CMK (cell line): Measurements from ENCODE around the gene NPTX1.

Experiments
- DNase-seq: peaks from one replicate; pipeline ENCODE4 v3.0.0-alpha.2; 2010; ENCODE audit warnings: low read depth

The NPTX1 gene

GRCh38 chr17:80443916-80444643, 32.3 kb downstream of the NPTX1 start:
- DNase-seq = no peak

DNA sequence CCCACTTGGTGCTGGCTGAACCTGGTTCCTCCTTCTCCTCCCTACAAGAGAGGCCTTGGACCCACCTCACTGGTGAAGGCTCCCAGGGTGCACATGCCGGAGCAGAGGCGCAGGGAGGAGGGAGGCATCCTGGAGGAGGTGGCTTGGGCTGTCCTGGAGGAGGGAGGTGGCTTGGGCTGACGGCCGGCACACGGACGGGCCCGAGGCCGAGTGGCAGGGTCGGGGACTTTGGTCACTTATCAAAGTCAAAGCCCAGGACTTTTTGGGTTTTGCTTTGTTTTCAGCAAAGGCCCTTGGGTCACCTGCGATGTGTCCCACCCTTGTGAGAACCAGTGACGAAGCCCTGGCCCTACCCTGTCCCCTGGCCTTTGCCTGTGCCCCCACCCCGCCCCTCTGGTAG, 32.9 kb downstream of the NPTX1 start:
- DNase-seq = no peak

GRCh38 chr17:80442764-80443163, 33.6 kb downstream of the NPTX1 start:
- no peak for DNase-seq

- DNase-seq = no peak
Observed at GRCh38 chr17:80442323-80442659, 34.1 kb downstream of the NPTX1 start.

DNA sequence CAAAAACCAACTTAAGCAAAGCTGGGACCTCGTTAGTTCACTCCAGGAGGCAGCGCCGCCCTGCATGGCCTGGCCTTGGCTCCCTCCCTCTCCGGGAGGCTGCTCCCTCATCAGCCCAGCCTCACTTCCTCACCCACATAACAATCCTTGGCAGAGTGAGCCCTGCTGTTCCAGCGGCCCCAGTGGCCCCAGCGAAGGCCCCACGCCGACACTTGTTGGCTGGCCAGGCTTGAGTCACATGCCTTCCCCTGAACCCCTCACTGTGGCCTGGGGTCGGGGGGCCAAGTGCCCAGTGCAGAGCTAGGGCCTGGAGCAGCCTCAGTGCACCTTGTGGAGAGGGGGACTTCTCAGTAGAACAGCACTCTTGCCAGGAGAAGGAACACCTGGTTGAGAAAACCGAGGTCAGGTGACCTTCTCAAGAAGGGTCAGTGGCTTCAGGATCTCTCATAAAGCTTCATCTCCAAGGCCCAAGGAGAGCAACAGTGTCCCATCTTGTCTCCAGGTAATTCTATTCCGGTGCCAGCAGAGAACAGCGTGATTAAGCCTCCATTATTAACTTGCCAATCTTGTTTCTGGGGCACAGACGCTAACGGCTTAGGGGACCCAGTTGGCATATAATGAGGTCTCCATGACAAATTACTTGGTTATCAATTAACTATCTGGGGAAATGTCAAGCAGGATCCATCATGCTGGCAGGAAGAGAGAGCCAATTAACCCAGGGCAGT, 34.6 kb downstream of the NPTX1 start:
- no peak for DNase-seq

GRCh38 chr17:80441133-80441578, 35.3 kb downstream of the NPTX1 start:
- DNase-seq = no peak

GRCh38 chr17:80439499-80439898, 36.9 kb downstream of the NPTX1 start:
- no peak for DNase-seq

DNA sequence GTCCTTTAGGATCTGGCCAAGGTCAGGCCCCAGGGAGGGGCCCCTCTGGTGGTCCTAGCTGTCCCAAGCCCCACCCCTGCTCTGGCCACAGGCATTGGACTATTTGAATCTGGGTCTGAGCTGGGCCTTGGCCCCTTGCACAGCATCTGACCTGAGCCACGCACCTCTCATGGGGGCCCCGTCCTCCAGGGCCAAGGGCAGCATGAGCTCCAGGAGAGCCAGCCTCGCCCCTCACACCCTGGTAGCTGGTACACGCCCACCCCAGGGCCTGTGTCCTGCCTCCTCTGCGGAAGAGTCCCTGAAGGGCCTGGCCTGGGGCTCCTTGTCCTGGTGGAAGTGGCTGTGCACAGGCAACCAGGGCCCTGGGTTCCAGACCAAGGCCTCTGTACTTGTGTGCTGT, 37.6 kb downstream of the NPTX1 start:
- no peak for DNase-seq

DNA sequence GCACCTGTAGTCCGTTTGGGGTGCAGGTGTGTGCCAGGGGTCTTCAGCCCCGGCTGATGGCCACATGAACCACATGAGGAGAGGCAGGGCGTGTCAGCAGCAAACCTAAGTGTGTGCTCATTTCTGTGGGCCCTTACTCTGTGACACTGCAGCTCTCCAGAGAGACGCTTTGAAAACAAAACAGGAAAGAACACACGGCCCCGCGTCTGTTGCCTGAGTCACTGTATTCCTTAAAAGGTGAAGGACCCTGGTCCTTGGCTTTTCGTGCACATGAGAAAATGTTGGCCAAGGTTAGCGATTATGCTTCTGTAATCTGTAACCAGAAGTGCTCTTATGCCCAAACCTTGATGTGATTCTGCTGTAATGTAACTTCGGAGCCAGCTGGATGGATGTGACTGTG, 38.9 kb downstream of the NPTX1 start:
- DNase-seq = no peak

- DNase-seq = no peak
Observed at GRCh38 chr17:80433916-80434666, 42.3 kb downstream of the NPTX1 start.

GRCh38 chr17:80432961-80433550, 43.4 kb downstream of the NPTX1 start:
- DNase-seq = no peak

DNA sequence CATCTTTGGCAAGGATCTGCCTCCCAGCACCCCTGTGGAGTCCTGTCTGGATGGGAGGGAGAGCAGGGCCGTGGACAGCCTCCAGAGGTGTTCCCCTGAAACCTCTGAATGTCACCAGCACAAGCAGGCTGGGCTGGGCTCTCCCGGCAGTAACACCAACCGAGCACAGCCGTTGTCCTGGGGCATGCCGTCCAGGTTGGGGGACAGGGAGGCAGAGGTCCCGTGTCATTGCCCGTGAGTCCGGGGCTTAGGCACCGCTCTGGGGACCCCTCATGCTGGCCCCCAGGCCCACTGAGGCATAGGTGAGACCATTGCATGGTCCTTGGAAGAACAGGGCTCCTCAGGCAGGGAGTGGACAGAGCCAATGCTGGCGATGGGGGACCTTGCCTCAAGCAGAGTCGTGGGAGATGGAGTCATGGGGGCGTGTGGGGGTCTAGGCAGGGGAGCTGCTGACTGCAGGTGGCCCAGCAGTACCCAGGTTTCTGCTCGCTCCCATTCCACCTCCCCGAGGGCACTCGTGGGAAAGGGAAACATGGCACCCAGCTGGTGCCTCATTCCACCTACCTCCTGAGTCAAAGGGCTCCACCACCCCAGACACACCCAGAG, 44.0 kb downstream of the NPTX1 start:
- no peak for DNase-seq

GRCh38 chr17:80431246-80432195, 44.9 kb downstream of the NPTX1 start:
- no peak for DNase-seq

- DNase-seq = no peak
Observed at GRCh38 chr17:80430446-80431245, 45.8 kb downstream of the NPTX1 start.

DNA sequence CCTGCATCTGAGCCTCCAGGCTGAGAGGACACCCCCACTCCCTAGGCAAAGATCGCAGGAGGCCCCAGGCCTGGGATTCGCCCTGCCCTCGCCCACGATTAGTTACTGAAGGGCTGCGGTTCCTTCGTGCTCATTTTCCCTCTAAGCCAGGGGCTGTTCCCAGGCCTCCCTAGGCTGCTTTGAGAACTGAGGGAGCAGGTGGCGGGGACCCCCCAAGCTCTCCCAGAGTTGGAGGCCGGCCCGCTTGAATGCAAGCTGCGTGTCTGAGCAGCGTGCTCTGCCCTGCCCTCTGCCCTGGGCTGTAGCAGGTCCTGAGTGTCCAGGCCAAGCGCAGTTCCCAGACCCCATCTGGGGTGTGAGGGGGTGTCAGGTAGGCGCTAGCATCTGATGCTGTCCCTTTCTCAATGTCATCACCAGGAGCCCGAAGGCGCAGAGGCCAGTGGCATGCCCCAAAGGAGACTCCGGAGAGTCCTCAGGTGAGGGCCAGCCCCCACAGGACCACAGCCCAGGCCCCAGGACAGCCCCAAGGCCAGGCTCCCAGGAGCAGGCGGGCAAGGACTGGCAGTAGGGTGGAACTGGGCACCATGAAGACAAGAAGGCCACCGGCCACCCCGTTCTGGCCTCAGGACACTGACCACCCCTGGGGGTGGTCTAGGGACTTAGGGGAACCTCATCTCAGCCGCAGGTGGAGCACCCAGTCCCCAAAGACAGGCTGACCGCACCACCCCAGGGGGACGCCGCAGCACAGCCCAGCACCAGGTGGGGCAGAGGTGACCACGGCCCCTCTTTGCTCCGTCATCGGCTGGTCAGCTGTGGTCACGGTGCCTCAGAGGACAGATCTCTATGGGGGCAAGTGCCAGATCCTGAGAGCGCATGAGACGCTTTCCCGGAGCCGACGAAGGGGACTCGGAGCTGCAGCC, 46.8 kb downstream of the NPTX1 start:
- no peak for DNase-seq

DNA sequence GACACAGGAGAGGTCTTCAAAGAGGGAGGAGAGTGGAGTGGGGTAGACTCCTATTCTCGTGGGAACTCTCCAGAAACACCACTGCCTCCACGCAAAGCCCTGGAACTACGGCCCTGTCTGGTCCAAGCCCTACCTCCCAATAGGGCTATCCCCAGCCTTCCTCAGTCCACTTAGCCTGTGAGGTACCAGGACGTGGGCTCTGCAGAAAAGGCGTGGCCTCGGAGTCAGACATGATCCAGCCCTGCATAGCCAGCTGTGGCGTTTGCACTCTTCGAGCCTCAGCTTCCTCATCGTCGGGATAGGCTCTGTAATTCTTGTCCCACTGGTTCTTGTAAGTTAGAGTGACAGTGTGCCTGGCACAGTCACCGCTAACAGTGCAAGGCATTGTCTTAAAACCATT, 47.6 kb downstream of the NPTX1 start:
- no peak for DNase-seq

DNA sequence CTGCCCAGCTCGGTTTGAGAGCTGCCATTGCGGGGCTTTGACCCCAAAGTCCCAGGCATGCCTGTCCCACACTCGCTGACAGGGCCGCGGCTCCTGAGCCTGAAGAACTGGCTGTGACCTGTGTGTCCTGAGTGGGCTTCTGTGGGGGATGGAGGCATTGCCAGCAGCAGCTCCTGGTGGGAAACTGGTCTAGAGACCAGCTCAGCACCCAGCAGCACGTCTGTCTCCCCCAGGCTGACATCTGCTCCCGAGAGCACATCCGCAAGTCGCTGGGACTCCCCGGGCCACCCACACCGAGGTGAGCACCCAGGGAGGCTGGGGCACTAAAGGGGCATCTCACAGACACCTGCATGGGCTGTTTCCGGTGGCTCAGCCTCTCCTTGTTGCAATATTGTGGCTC, 48.0 kb downstream of the NPTX1 start:
- DNase-seq = no peak

GRCh38 chr17:80427366-80428282, 48.8 kb downstream of the NPTX1 start:
- no peak for DNase-seq
